ENCODE results near the gene ADM. TPM values are rescaled to one million over a fixed set of nuclear protein-coding genes. Genes with fewer than 3 reads are reported as not detected.

Gene ADM
- polyA plus RNA-seq, 3 donors: 18.8 to 477 (median 29.2) TPM

- H3K27ac ChIP-seq (ENCODE audit: low read depth, low read length): no peak overlapping the region
- WGBS, 3 donors: 28 to 34% (median 28%) methylated on average over 8 of the region's 8 CpGs
Observed at GRCh38 chr11:10322830-10323792, 18.2 kb downstream of the ADM start.

GRCh38 chr11:10323793-10324170 is 18.9 kb downstream of the ADM start:
- 32 to 61% (median 43%) methylated on average over 1 of the region's 1 CpG for WGBS, 3 donors
- H3K27ac ChIP-seq (ENCODE audit: low read depth, low read length): no peak overlapping the region

GRCh38 chr11:10324474-10324873 is 19.6 kb downstream of the ADM start:
- 67 to 77% (median 69%) methylated on average over 3 of the region's 3 CpGs for WGBS, 3 donors
- no peak overlapping the region for H3K27ac ChIP-seq (ENCODE audit: low read depth, low read length)

GRCh38 chr11:10325277-10326011 is 20.6 kb downstream of the ADM start:
- 50 to 78% (median 60%) methylated on average over 6 of the region's 6 CpGs for WGBS, 3 donors

GRCh38 chr11:10326012-10326964 is 21.4 kb downstream of the ADM start:
- H3K27ac ChIP-seq (ENCODE audit: low read depth, low read length): no peak overlapping the region
- WGBS, 3 donors: 8 to 59% (median 50%) methylated on average over 2 of the region's 2 CpGs

More at GRCh38 chr11:10325277-10326011, 20.6 kb downstream of the ADM start:
- H3K27ac ChIP-seq (ENCODE audit: low read depth, low read length): no peak overlapping the region

- no peak overlapping the region for H3K27ac ChIP-seq (ENCODE audit: low read depth, low read length)
Observed at GRCh38 chr11:10327254-10327653, 22.4 kb downstream of the ADM start.

GRCh38 chr11:10328314-10329098 is 23.6 kb downstream of the ADM start:
- 26 to 64% (median 31%) methylated on average over 3 of the region's 3 CpGs for WGBS, 3 donors
- H3K27ac ChIP-seq (ENCODE audit: low read depth, low read length): no peak overlapping the region

GRCh38 chr11:10329356-10329755 is 24.5 kb downstream of the ADM start:
- no peak overlapping the region for H3K27ac ChIP-seq (ENCODE audit: low read depth, low read length)
- 97 to 100% (median 97%) methylated on average over 2 of the region's 2 CpGs for WGBS, 3 donors

GRCh38 chr11:10329935-10330334 is 25.1 kb downstream of the ADM start:
- H3K27ac ChIP-seq (ENCODE audit: low read depth, low read length): no peak overlapping the region
- 46 to 70% (median 51%) methylated on average over 2 of the region's 2 CpGs for WGBS, 3 donors

- 88 to 93% (median 92%) methylated on average over 6 of the region's 6 CpGs for WGBS, 3 donors
- no peak overlapping the region for H3K27ac ChIP-seq (ENCODE audit: low read depth, low read length)
Observed at GRCh38 chr11:10331548-10332289, 26.8 kb downstream of the ADM start.

GRCh38 chr11:10333490-10333889 is 28.6 kb downstream of the ADM start:
- 53 to 89% (median 64%) methylated on average over 1 of the region's 1 CpG for WGBS, 3 donors

GRCh38 chr11:10338287-10338686 is 33.4 kb downstream of the ADM start:
- no peak overlapping the region for H3K27ac ChIP-seq (ENCODE audit: low read depth, low read length)

More at GRCh38 chr11:10333490-10333889, 28.6 kb downstream of the ADM start:
- no peak overlapping the region for H3K27ac ChIP-seq (ENCODE audit: low read depth, low read length)

- H3K27ac ChIP-seq (ENCODE audit: low read depth, low read length): no peak overlapping the region
- WGBS, 3 donors: 72 to 84% (median 76%) methylated on average over 4 of the region's 4 CpGs
Observed at GRCh38 chr11:10348650-10349280, 43.9 kb downstream of the ADM start.

- no peak overlapping the region for H3K27ac ChIP-seq (ENCODE audit: low read depth, low read length)
Observed at GRCh38 chr11:10349281-10349665, 44.4 kb downstream of the ADM start.

- H3K27ac ChIP-seq (ENCODE audit: low read depth, low read length): no peak overlapping the region
- WGBS, 3 donors: 93 to 97% (median 95%) methylated on average over 1 of the region's 1 CpG
Observed at GRCh38 chr11:10349806-10350205, 44.9 kb downstream of the ADM start.

- no peak overlapping the region for H3K27ac ChIP-seq (ENCODE audit: low read depth, low read length)
Observed at GRCh38 chr11:10350334-10350733, 45.5 kb downstream of the ADM start.

- no peak overlapping the region for H3K27ac ChIP-seq (ENCODE audit: low read depth, low read length)
- 12 to 50% (median 36%) methylated on average over 5 of the region's 5 CpGs for WGBS, 3 donors
Observed at GRCh38 chr11:10351435-10351764, 46.5 kb downstream of the ADM start.
